GM18517 (cell line): ENCODE measurements around the gene CYP2W1.

Source experiments
- ATAC-seq: cut with Tn5 transposase; IDR thresholded peaks from one replicate; pipeline ENCODE4 v1.9.1; 2021; ENCODE audit warnings: mild to moderate bottlenecking, moderate library complexity; ENCODE audit not compliant: unreplicated experiment

The CYP2W1 gene

GRCh38 chr7:1014681-1015080, 31.7 kb downstream of the CYP2W1 start:
- no peak for ATAC-seq

- no peak for ATAC-seq
Observed at GRCh38 chr7:1015196-1016121, 32.5 kb downstream of the CYP2W1 start.

GRCh38 chr7:1016577-1017531, 33.9 kb downstream of the CYP2W1 start:
- ATAC-seq, result no peak

- no peak for ATAC-seq
Observed at GRCh38 chr7:1017586-1018333, 34.8 kb downstream of the CYP2W1 start.

- ATAC-seq, result no peak
Observed at GRCh38 chr7:1018334-1018695, 35.3 kb downstream of the CYP2W1 start.

- ATAC-seq, result no peak
Observed at GRCh38 chr7:1019255-1019785, 36.3 kb downstream of the CYP2W1 start.

GRCh38 chr7:1019789-1020610, 37.0 kb downstream of the CYP2W1 start:
- no peak for ATAC-seq

- ATAC-seq, result no peak
Observed at GRCh38 chr7:1020849-1021251, 37.9 kb downstream of the CYP2W1 start.

GRCh38 chr7:1021366-1021765, 38.4 kb downstream of the CYP2W1 start:
- no peak for ATAC-seq

GRCh38 chr7:1021931-1022330, 39.0 kb downstream of the CYP2W1 start:
- ATAC-seq, result no peak

- no peak for ATAC-seq
Observed at GRCh38 chr7:1022356-1022755, 39.4 kb downstream of the CYP2W1 start.

GRCh38 chr7:1022801-1023465, 40.0 kb downstream of the CYP2W1 start:
- ATAC-seq, result no peak

GRCh38 chr7:1024331-1024841, 41.4 kb downstream of the CYP2W1 start:
- ATAC-seq, result peak; percentile 60

GRCh38 chr7:1024876-1025742, 42.1 kb downstream of the CYP2W1 start:
- no peak for ATAC-seq

- ATAC-seq, result no peak
Observed at GRCh38 chr7:1025743-1026581, 43.0 kb downstream of the CYP2W1 start.

- ATAC-seq, result no peak
Observed at GRCh38 chr7:1026721-1027161, 43.8 kb downstream of the CYP2W1 start.
